Germinal center (tissue), 1 donor: ENCODE data around the gene TSPAN9.
A peak's percentile ranks its signal among the peaks of the same experiment; 100 is the strongest.
"Not testable (repeated sequence)": the region's sequence is repeated elsewhere in the genome, so short reads cannot be mapped to it uniquely, and the experiment has no call there.

Experiments used
- DNase-seq: peaks from one replicate; pipeline ENCODE4 v3.0.0; 2012; ENCODE audit warnings: mixed read lengths, low spot score

Gene TSPAN9

GRCh38 chr12:3044141-3044630 is 33.0 kb upstream of the TSPAN9 start:
- no peak for DNase-seq

DNA sequence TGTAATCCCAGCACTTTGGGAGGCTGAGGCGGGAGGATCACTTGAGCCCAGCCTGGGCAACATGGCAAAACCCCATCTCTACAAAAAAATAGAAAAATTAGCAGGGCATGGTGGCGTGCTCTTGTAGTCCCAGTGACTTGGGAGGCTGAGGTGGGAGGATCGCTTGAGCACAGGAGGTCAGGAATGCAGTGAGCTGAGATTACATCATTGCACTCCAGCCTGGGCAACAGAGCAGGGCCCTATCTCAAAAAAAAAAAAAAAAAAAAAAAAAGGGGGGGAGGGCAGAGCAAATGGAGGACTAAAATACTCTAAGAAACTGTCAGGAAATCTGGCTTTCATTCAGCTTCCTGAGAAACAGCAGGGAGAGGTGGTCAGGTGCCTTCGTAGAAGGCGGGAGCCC is 31.7 kb upstream of the TSPAN9 start:
- DNase-seq, result no peak

DNA sequence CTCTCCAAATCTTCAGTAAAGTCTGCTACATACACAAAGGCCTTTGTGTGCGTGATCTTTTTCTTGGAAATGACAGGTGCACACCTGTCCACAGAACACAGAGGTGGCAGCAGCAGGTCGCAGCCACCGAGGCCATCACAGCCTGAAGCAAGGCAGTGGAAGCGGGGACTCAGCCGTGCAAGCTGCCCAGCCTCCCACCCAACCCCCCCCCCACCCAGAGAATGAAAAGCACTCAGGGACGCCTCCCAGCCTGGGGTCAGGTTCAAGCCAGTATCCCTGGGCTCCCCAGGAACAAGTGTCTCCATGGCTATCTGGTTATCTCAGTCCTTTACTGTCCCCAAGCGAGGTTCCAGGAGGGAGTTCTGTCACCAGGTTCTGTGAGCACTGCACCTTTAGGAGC is 31.2 kb upstream of the TSPAN9 start:
- DNase-seq, result no peak

GRCh38 chr12:3046441-3047200 is 30.6 kb upstream of the TSPAN9 start:
- DNase-seq, result no peak

DNA sequence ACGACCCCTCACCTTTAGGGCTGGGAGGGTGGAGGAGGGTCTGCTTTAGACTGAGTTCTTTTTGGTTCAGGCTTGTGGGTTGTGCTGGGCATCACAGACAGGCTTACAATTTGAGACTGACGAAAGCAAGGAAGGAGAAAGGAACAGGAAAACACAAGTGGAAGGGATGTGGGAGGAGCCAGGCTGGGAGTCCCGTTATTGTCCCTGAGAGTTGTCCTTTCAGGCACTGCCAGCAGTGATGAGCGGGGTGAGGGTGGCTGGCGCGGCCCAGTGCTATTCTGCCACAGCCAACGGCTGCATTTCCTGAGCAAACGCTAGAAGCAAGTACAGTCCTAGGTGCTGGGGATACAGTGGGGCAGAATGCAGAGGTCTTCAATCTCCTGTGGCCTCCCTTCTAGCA is 29.2 kb upstream of the TSPAN9 start:
- DNase-seq, result no peak

GRCh38 chr12:3048540-3048939 is 28.6 kb upstream of the TSPAN9 start:
- no peak for DNase-seq

DNA sequence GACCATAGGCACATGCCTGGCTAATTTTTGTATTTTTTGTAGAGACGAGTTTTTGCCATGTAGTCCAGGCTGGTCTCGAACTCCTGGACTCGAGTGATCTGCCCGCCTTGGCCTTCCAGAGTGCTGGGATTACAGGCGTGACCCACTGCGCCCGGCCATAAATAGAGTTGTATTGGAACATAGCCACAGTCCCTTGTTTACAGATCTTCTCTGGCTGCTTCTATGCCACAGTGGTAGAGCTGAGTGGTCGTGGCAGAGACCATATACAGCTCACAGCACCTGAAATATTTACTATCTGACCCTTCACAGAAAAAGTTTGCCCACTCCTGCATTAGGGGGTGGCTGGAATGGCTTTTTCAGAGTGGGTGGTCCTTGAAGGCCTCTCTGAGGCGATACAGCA is 28.0 kb upstream of the TSPAN9 start:
- no peak for DNase-seq

DNA sequence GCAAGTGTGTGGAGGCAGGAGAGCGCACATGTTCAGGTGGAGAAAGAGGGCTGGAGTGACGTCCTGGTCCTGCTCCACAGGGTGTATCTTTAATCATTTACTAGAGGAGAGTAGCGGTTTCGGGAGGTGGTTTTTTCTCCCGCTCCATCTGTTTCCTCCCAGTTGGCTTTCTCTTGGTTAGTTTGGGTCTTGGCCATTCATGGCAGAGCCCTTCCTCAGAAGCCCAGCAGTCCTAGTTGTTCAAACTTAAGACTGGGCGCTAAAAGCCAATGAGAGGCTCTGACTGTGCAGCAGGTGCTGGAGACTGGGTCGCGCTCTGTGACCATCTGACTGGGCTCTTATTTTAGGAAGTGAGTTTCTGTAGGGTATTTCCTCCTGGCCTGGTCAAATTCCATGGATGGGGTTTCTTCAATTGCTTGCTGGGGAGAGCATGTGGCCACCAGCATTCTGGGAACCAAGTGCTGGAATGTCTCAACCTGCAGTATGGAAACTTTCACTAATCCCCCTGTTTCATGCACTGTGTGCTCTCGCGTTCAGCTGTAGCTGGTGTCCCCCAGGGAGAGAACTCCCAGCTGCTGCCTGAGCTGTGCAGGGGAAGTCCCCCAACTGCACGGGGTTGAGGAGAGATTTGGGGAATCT is 27.4 kb upstream of the TSPAN9 start:
- no peak for DNase-seq

DNA sequence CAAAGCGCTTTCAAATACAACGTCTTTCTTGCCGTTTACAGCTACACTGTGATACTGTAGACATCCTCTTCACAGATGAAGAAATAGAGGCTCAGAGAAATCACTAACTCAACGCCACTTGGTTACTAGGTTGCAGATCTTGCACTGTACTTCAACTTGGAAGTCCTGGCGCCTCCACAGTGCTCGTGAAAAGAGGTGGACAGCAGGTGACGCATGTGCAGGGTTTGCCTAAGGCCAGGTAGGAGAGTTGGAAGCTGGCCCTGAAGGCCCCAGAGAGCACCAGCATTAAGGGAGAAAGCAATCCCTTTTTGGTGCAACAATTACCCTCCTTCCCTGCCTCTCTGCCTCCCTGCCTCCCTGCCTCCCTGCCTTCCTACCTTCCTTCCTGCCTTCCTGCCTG is 22.8 kb upstream of the TSPAN9 start:
- DNase-seq, result no peak

DNA sequence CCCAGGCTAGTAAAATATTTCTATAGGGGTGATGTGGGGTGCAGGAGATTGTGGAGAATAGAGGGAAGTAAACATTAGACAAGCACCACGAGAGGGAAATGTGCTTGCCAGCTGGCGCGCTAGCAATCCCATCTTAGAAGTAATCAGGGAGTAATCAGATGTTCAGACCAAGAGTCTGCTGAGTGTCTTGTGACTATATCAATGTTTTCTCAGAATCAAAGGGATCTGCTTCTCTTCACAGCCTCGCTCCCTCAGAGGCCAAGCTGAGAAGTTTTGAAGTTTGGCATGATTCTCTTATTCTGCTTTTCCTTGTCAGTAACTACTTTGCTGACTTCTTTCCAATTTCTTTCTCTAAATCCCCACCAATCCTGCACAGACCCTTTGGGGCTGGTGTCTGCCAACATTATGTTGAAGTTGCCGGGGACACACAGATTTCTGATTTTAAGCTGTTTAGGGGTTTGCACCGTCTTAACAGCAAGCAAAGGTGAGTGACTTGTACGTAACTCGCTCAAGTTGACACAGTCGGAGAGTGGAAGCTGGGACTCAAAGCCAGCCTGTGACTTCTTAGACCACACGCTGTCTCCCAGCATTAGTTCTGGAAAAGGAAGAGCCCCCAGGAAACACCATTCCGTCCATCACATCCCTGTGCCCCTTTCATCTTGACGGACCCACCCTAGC is 22.0 kb upstream of the TSPAN9 start:
- DNase-seq, result no peak

DNA sequence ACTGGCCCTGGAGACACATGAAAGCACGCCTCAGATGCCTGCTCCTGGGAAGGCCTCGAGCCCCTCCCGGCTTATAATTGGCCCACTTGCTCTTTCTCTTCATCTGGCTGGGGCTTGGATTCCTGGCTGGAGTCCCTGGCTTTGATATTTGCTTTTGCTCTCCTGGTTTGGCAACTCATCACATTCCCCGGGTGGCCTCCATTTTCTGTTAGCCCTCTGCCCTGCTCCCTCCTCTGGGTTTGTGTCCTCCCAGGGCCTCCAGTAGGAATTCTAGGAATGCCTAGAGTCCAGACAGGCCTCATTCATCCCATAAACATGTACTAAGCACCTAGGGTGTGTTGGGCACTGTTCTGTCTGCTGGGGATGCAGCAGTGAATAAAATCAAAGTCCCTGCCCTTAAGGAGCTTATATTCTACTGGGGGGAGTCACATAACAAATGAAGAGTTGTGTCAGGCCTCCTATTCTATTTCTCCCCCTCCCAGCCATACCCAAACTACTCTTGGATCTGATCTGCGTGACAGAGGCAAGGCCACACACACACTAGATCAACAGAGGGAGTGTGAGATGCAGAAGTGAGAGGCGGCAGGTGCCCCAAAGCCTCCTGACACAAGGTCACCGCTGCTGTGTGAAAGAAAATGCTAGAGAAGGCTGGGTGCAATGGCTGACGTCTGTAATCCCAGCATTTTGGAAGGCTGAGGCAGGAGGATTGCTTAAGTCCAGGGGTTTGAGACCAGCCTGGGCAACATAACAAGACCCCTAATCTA is 21.3 kb upstream of the TSPAN9 start:
- no peak for DNase-seq

- no peak for DNase-seq
Measured at GRCh38 chr12:3061059-3061458, 16.1 kb upstream of the TSPAN9 start.

DNA sequence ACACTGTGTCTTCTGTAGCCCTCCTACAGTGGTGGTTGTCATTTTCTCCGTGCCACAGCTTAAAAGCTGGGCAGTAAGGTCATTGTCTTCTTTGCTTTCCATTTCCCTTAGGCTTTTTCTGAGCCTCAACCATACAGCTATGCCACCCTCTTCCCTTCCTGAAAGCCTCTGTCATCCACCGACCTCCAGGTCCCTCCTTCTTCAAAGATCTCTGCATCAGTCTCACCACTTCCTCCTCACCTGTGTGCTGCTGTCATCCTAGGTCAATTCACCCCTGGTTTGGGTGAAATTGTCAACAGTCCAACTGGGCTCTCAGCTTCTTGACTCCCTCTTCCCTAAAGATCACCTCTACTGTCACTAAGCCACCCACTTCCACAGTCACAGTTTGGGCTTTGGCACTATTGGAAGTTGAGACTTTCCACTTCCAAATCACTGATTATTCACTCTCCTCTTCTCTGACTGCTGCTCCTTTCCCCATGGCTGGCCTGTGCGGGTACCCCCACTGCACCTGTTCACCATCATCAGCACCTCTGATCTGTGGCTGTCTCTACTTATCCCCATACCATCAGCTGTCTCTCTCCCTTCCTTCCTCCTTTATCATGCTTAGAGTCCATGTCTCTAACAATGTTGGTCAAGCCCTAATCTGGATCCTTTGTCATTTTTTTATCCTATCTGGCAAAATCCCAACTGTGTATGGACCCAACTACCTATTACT is 15.5 kb upstream of the TSPAN9 start:
- DNase-seq, result no peak

DNA sequence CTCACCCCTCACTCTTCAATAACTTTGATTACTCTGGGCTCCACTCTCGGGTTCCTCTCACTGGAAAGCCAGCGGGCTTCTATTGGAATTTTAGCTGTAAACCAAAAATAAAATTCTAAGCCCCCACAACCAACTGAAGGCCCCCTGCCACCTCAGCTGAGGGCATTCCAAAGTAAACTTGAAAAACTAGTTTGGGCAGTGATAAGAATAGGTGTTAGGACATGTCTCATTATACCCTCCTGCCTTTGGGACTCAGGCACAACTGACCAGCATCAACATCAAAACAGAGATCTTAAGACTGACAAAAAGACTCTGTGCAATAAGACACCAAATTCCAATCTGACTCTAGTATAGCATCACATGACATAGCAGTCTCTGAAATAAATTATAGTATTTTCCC is 11.9 kb upstream of the TSPAN9 start:
- no peak for DNase-seq

DNA sequence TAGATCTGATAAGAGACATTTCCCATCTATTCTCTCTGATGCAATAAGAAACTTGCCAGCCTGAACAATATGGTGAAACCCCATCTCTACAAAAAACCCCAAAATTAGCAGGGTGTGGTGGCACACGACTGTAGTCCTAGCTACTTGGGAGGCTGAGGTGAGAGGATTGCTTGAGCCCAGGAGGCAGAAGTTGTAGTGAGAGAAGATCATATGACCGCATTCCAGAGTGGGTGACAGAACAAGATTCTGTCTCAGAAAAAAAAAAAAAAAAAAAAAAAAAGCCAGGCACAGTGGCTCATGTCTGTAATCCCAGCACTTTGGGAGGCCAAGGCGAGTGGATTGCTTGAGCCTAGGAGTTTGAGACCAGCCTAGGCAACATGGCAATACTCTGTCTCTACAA is 11.3 kb upstream of the TSPAN9 start:
- not testable (repeated sequence) for DNase-seq

DNA sequence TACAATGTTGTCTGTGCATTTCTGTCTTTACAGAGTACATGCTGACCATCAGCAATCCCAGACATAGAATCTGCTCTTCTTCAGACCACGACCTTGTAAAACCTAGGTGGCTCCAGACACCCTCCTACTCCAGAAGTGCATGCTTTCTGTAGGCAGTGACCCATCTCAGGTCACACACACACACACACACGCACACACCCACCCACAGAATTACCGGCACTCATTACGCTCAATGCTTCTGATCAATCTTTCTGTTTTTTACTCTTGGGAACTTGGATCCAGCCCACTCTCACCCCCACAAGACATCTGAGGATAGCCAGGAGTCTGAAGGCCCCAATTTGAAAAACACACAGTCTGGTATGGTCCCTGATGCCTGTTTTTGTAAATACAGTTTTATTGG is 7.5 kb upstream of the TSPAN9 start:
- no peak for DNase-seq

GRCh38 chr12:3071107-3071506 is 6.1 kb upstream of the TSPAN9 start:
- no peak for DNase-seq

DNA sequence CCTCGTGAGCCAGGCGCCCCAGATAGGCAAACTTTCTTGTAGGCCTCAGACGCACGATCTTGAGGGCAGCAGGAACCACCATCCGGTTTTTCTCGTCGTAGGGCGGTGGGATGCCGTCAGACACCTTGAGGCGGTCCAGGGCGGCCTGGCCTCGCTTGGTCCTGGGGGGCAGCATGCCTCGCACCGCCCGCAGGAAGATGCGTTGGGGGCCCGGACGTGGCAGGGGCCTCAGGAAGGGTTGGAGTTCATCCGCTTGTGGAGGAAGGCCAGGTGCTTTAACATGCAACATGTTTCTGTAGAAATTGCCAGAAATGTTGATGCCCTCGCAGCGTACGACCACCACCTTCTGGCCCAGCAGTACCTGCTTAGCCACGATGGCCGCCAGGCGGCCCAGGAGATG is 5.5 kb upstream of the TSPAN9 start:
- no peak for DNase-seq

- peak; percentile 89 for DNase-seq
Measured at GRCh38 chr12:3073438-3074250, 3.5 kb upstream of the TSPAN9 start.

DNA sequence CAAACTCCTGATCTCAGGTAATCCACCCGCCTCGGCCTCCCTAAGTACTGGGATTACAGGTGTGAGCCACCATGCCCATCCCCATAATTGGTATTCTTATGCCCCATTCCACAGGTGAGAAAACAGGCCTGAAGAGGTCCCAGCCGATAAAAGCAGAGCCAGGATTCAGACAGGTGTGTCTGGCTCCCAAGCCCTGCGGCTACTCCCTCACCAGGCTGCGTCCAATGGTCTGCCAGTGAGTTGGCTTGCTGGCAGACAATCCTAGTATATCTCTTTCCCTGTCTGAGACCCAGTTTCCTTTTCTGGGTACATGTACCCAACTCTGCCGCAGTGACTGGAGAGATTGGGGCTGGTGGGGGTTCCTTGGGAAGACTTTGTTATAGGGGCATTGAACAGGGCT is 1.9 kb upstream of the TSPAN9 start:
- DNase-seq, result no peak

DNA sequence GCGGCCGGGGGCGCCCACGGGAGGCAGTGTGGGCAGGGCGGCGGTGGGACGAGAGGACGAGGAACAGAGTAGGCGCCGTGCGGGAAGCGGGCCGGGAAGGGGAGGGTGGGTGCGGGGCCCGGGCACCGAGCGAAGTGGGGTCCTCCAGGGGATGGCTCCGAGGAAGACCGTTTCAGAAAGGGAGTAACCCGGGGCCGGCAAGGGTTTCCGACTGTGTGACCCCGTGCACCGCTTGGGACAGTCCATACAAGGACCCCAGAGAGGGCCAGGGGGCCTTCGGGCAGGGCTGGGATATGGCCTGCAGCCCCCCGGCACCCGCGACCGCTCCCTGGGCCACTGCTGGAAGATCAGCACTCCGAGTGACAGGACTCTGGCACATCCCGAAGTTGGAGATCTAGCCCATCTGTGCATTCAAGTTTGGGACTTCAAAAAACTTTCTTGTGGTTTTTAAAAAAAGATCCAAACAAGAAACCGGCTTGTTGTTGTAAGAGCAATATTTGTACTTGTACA is 448 bp downstream of the TSPAN9 start:
- no peak for DNase-seq
